Right lung (tissue), 5 donors: ENCODE data around the gene OR4D9. TPM values are rescaled to one million over a fixed set of nuclear protein-coding genes. Genes with fewer than 3 reads are reported as not detected.
A peak's percentile ranks its signal among the peaks of the same experiment; 100 is the strongest.

ENCODE experiments used
- DNase-seq, 2 donors: peaks; one replicate each; pipeline ENCODE4 v3.0.0-alpha.2; 2013
- polyA plus RNA-seq, 5 donors: library from polyadenylated mRNA; unstranded; fragments of 120-200 nt; gene quantifications; one replicate each; pipeline versions ENCODE4 v1.2.1 to v1.2.3, GENCODE V29; 2013; ENCODE audit warnings: inconsistent platforms in 1 of 5, low replicate concordance in 1 of 5; ENCODE audit not compliant: insufficient read length in 5 of 5, insufficient read depth in 1 of 5

The OR4D9 gene
- polyA plus RNA-seq, 5 donors = 0.03 to 0.09 (median 0.06) TPM

DNA sequence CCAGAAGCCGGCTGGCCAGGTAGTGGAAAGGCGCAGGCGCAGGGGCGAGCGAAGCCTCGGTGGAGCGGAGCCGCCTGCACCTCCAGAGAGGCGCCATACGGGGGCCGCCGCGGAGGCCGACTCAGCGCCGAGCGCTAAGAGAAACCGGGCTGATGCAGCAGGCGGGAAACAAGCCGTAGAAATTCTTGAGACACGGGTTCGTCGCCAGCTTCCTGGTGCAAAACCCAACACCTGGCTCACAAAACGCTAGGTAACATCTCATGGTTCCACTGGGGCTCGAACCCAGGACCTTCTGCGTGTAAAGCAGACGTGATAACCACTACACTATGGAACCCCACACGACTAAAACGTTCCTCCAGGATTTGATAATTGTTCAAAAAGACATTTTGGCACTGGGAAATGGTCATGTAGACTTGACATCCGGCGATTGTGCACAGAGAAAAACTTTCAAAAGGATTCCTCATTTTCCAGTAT is 39.1 kb downstream of the OR4D9 start:
- peak; percentile 85 to 92 for DNase-seq

DNA sequence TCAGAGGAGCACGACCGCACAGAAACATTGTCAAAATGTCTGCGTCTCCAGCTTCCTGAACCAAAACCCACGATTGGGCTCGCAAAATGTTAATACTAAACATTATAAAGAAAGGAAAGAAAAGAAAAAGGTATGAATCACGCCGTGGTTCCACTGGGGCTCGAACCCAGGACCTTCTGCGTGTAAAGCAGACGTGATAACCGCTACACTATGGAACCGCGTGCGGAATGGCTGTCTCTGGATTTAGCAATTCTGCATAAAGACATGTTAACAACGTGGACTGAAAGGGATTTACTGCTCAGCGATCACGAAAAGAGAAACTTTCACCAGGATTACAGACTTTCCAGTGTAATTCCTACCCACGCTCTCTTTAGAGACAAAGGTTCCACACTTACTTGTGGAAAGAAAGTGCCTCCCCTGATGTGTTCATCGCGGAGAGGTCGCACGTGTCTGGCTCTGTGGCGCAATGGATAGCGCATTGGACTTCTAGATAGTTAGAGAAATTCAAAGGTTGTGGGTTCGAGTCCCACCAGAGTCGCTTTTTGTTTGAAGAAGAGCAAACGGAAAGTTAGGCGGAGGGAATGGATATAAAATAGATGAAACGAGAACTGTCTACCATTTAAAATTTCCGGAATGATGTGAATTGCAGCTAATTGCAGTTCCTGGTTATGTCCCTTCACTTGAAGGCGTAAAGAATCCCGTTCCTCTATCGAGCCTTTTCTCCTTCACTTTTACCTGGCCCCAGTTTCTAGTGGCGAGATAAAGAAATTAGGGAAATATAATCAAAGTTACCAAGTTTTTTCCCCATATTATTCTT is 39.7 kb downstream of the OR4D9 start:
- peak; percentile 83 to 88 for DNase-seq

DNA sequence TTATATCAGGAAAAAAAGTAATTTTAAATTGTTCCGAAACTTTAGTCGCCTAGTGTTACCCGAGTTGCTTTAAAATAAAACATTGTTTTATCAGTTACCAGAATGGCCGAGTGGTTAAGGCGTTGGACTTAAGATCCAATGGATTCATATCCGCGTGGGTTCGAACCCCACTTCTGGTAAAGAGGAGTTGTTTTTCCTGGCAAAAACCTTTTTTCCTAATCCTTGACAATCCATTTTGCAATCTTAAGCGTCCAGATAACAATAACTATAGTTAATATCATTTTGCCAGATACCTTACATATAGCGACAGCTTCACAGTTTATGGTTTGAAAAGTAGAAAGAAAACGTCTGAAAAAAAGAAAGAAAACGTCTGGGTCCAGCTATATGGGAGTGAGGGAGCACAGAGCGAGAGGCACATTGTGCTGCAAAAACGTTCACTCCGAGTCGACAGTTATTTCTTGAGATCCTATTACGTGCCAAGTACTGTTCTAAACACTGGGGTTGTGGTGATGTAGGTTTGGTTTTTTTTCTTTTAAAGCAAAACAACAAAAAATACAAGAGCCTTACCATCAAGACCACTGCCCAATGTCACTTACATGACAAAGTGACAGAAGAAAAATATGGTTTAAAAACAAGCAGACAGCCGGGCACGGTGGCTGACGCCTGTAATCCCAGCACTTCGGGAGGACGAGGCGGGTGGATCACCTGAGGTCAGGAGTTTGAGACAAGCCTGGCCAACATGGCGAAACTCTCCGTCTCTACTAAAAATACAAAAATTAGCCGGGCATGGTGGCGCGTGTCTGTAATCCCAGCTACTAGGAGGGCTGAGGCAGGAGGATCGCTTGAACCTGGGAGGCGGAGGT is 40.6 kb downstream of the OR4D9 start:
- DNase-seq = peak in 1 of 2 donors; percentile 71

DNA sequence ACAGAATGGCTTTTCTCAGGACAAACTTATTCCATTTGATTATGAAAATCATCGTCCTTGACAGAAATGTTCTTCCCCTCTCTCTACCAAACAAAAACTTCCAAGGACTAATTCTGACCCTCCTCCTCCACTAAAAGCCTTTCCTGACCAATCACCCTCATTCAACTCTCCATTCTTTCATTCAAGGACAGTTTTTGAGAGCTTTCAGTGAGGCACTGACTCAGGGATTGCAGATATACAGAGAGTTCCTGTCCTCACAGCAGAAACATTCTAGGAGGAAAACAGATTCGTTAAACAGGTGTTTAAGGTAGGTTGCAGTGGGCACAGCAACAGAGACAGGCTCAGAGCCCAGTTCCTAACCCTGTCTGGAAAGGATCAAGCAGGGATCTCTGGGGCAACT is 41.5 kb downstream of the OR4D9 start:
- no peak for DNase-seq

DNA sequence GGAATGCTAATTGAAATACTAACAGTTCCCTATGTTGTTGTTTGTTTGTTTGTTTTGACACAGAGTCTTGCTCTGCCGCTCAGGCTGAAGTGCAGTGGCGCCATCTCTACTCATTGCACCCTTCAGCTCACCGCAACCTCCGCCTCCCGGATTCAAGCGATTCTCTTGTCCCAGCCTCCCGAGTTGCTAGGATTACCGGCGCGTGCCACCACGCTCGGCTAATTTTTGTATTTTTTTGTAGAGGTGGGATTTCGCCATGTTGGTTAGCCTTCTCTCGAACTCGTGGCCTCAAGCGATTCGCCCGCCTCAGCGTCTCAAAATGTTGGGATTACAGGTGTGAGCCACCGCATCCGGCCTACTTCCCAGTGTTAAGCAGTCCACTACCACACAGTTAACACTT is 42.0 kb downstream of the OR4D9 start:
- no peak for DNase-seq

DNA sequence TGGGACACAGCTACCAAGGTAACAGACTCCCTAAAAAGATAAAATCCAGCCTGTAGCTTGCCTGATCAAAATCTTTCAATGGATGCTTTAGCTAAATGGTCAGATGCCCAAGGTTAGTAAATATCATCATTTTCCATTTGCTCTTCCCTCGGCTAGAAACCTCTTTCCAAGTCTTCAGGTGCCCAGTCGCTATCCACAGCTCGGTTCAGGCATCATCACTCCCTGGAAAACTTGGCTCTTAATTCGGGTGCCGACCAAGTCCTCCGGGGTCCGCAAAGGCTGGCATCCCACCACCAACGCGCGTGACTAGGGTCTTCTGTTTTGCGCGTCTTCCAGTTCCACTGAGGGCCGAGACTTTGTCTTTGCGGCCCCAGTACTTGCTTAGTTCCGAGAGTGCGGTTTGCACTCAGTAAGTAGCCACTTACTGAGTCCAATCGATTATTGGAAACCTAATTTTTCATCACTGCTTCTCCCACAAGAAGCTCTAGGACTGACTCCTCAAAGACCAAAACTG is 44.3 kb downstream of the OR4D9 start:
- no peak for DNase-seq

DNA sequence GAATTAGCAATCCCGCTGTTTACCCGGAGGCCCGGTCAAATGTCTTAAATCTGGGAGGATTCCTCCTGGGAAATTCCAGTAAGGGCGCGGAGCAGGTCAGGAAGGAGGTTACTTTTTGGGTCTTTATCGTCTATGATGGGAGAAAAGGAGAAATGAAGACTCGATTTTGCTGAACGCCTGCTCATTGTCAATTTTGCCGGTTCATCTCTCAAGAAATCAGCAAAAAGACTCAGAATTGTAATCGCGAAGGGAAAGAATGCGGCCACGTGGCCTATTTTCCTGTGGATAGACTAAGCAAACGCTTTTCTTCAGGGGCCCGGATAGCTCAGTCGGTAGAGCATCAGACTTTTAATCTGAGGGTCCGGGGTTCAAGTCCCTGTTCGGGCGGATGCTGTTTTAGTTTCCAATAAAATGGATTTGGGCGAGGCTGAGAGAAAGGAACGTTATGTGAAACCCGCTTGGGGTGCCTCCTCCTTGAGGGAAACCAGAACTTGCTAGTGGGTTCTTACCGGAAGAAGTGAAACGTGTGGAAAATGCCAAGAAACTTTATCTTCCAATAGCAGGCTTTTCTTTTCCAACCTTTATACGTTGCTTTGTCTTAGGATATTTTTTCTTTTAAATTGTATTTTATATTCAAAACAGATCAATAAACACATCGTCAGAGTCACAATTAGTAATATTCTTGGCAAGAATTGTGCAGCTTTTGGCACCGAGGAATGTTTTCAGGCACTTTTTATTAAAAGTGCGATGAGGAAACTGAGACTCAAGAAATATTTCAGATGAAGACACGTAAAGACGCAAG is 45.0 kb downstream of the OR4D9 start:
- DNase-seq = no peak

DNA sequence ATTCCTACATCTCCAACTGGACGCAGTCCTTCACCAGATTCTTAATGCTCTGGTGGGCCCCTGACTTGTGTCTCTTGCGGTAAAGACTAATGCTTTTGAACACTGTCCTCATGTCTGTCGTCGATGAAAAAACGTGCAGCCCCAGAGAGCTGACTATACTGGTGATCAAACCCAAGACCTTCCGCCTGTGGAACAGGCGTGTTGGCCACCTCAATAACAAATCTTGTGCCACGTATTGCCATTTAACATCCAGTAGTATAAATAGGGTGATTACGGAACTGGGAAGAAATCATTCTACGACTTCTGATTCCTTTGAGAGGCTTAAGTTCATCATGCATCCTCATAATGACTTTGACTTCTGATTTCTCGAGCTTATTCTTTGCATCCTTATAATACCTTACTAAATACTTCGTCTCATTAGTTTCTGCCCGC is 45.6 kb downstream of the OR4D9 start:
- DNase-seq = no peak

DNA sequence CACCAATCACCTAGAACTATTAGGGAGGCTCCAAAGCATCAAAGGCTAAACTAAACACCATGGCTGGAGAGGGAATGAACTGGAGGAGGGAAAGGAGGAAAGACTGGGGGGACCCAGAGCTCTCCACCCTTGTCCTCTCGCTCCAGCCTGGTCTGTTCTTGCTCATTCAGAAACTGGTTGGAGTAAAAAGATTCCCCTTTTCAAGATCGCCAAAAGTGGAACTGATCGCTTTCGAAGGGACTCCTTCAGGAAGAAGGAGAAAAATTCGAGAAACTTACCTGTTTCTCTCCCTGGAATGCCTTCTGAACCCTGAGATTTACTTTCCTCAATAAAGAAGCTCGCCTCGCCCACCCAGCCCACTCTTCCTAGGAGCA is 46.9 kb downstream of the OR4D9 start:
- no peak for DNase-seq

DNA sequence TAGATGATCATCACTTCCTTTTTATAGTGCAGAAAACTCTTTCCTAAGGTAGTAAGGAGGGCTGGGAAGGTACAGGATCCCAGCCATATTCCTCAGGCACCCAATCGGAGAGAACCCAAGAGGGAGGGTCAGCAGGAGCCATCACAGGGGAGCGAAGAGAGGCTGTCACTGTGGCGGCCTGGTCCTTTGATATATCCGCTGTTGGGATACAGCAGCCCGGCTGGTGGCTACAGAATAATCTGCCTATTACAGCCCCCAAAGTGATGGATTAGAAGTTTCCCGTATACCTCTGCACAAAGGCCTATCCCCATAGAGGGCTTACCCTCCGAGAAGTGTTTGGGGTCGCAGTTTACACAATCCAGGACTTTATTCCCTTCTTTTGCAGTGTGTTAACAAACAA is 48.5 kb downstream of the OR4D9 start:
- no peak for DNase-seq

DNA sequence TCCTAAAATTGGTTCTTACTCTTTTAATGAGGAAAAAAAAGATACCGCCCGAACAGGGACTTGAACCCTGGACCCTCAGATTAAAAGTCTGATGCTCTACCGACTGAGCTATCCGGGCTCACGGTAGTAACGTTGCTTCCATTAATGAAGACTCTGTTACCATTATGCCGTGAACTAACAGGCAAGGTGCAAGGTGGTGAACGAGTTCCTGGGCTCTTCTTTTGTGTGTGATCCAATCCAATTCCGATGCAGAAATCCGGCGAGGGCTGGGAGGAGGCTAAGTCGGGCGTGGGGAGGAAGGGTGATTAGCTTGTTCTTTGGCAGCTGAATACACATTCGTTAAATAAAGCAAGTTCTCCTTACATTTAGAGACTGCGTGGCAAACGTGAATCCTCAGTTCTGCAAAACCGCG is 49.0 kb downstream of the OR4D9 start:
- DNase-seq = peak in 1 of 2 donors; percentile 83

DNA sequence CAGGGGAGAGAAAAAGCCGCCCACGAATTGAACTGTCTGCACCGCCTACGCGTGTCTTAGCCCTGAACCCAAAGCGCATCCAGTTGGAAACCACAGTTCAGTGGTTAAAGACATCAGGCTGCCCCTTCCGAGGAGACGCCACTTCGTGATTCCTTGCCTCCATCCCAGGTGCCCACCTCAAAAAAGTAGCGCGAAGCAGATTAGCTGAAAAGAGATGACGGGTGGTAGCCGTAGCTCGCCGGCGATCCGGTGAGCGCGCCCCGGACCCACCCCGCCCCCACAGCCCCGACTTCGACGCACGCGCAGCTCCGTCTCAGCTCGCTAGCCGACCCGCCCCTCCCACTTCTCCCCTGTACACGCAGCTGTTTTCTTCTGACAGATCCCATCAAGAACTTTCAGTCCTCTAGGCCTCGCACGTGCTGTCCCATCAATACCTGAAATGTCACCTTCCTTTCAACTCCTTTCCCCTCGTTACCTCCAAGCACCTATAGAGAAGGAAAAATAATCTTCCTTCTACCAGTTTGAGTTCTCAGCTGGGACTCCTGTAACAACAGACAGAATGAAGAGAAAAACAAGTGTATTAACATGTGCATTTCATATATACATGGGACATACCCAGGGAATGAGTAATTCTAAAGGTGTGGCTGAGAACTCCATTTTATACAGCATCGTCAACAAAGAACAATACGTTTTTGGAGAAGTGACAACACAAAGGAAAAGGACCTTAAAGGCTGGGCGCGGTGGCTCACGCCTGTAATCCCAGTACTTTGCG is 49.5 kb downstream of the OR4D9 start:
- peak; percentile 80 for DNase-seq

DNA sequence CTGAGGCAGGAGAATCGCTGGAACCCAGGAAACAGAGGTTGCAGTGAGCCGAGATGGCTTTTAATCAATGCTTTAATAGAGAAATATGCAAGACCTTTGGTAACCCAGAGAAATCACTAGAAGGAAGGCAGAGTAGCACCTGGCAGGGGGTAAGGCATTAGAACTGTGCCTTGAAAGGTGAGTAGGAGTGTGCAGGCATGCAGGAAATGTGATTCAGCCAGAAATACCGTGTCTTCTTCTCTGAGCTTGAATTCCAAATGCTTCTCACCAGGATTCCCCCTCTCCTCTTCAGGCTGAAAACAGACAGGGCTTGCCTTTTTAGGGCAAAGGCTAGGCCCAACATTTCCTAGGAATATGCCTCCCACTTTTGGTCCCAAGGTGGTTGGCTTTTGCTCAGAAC is 51.0 kb downstream of the OR4D9 start:
- no peak for DNase-seq

Other genes with a start within 250 kb of the OR4D9 start
- not detected for gene OR5AN1, start 152.6 kb upstream of the OR4D9 start, polyA plus RNA-seq
- gene OR5A2, start 85.1 kb upstream of the OR4D9 start, polyA plus RNA-seq = under 1 TPM in 4 of 5 donors, not detected in 1; 0.03 to 0.05 (median 0.03) TPM
- gene OR5A1, start 75.1 kb upstream of the OR4D9 start, polyA plus RNA-seq = under 1 TPM in 2 of 5 donors, not detected in 3; 0.03 to 0.04 TPM
- gene OR4D6, start 54.6 kb upstream of the OR4D9 start, polyA plus RNA-seq = not detected
- not detected for gene OR4D10, start 38.2 kb upstream of the OR4D9 start, polyA plus RNA-seq
- gene OR4D11, start 8.0 kb upstream of the OR4D9 start, polyA plus RNA-seq = not detected
- gene OSBP, start 104.2 kb downstream of the OR4D9 start, polyA plus RNA-seq = 10 to 100 TPM; 34.2 to 45.4 (median 37.9) TPM
- gene PATL1, start 157.5 kb downstream of the OR4D9 start, polyA plus RNA-seq = 10 to 100 TPM; 32.7 to 45.0 (median 41.3) TPM
- gene OR10V1, start 202.3 kb downstream of the OR4D9 start, polyA plus RNA-seq = not detected
- 10 to 100 TPM; 20.6 to 30.6 (median 29.3) TPM for gene STX3, start 243.8 kb downstream of the OR4D9 start, polyA plus RNA-seq